8988T (cell line): ENCODE data around the gene AGPAT4.

Source experiments
- DNase-seq: peaks from one replicate; pipeline ENCODE4 v3.0.0; 2011

AGPAT4 gene

DNA sequence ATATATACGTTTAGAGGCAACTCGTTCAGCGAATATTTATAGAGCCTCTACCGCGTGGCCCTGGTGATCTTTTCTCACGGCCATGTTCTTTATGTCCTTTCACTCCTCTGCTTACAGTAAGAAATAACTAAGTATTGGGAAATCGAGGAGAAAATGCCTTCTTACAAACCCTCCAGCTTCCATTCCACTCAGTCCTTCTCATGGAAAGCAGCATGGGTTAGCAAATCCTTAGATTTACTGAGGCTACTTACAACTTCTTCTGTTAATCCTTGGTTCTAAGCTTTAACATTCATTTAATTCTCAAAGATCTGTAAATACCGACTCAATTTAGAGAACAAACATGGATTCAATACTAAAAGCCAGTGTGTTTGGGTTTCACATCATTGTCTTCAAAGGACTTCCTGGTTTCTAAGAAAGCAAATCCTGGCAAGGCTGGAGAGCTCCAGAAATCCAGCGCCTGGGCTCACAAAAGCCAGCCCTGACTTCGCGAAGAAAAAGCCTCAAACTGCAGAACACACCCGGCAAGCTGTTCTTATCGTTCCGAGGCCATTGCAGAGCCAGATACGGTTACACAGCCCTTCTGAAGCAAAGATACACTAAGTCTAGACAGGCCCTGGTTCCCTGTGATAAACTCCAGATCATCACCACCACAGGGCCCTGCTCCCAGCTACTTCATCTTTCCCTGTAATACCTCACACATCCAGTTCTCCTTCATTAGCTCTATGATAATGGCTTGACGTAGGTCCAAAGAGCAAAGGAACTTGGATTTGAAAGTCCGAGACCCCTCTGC lies 19.2 kb downstream of the AGPAT4 start:
- no peak for DNase-seq

GRCh38 chr6:161254126-161254463 lies 19.8 kb downstream of the AGPAT4 start:
- no peak for DNase-seq

DNA sequence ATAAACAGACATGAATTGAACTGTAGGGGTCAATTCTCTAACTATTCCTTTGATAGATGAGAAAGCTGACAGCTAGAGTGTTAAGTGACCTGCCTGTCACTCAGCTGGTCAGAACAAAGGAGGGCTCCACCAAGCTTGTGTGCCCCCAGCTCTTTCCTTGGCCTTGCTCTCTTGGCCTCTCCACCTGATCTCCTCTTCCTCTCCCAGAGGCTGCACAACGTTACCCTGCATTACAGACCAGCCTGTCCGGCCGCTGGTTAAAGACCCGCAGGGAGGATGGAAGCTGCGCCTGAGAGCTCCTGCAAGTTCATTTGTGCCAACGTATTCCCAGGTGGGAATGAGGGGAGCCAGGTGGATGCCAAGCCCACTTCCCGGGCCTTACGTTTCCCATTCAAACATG lies 22.5 kb downstream of the AGPAT4 start:
- no peak for DNase-seq

- no peak for DNase-seq
These were observed 24.5 kb downstream of the AGPAT4 start for GRCh38 chr6:161249327-161249726.

GRCh38 chr6:161246725-161247124 lies 27.1 kb downstream of the AGPAT4 start:
- no peak for DNase-seq

GRCh38 chr6:161245363-161245762 lies 28.5 kb downstream of the AGPAT4 start:
- DNase-seq, result no peak

DNA sequence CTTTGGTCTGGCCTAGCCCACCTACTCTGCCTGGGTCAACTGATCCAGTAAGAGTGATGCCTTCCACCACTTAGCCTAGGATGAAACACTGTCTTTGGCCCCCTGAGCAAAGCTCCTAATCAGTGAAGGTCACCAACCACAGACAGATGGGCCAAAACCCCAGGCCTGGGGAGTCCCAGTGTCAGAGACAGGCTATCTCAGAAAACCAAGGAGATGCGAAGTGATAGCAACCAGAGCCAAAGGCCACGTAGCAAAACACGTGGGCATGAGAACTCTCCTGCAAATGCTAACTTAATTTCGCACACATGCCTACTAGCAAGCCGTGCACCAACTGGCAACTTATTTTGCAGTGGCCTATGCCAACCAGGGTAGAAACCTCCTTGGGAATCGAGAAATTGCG lies 29.1 kb downstream of the AGPAT4 start:
- no peak for DNase-seq

- DNase-seq, result no peak
These were observed 30.8 kb downstream of the AGPAT4 start for GRCh38 chr6:161242779-161243693.

DNA sequence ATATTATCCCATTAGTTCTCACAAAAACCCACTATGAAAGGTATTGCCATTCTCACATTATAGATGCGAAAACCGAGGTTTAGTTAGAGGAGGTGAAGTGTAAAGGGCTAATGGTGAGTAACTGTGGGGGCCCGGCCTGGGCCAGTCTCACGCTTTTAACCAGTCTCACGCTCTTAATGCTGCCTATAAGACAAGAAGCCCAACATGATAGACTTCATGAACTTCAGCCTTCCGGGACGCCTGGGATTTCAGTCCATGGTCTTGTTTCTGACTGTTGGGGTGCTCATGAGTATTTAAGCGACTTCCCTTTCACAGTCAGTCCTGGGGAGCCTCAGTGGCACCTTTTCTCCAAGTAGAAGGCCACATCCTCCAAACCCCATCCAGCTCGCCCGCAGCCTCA lies 31.7 kb downstream of the AGPAT4 start:
- DNase-seq, result no peak

GRCh38 chr6:161239001-161239400 lies 34.9 kb downstream of the AGPAT4 start:
- no peak for DNase-seq

DNA sequence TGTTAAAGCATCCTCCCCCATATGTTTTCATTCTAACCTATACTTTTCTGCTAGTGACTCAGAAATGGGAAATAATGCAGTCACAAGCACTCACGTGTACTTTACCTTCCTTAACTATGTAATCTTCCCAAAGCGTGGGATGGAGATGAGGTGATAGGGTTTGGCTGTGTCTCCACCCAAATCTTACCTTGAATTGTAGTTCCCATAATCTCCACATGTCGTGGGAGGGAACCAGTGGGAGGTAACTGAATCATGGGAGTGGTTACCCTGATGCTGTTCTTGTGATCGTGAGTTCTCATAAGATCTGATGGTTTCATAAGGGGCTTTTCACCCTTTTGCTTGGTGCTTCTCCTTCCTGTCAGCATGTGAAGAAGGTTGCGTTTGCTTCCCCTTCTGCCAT lies 35.4 kb downstream of the AGPAT4 start:
- no peak for DNase-seq

GRCh38 chr6:161238081-161238480 lies 35.8 kb downstream of the AGPAT4 start:
- DNase-seq, result no peak

DNA sequence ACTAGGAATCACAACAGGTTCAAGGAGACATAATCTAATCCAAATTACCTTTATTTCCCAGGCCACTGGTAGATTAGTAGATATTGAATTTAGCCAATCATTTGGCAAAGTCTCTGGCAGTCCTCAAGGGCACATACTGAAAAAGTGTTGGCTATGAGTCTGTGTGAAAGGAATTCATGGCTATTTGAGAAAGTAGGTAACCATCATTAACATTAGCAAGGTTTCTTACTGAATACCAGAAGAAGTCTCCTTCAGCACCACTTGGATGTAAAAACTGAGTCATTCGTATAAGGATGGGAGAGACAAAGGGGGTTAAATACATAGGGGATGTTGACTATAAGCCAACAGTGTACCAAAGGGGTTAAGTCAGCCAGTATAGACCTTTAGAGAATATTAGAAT lies 36.7 kb downstream of the AGPAT4 start:
- no peak for DNase-seq

- no peak for DNase-seq
These were observed 37.9 kb downstream of the AGPAT4 start for GRCh38 chr6:161235776-161236633.

DNA sequence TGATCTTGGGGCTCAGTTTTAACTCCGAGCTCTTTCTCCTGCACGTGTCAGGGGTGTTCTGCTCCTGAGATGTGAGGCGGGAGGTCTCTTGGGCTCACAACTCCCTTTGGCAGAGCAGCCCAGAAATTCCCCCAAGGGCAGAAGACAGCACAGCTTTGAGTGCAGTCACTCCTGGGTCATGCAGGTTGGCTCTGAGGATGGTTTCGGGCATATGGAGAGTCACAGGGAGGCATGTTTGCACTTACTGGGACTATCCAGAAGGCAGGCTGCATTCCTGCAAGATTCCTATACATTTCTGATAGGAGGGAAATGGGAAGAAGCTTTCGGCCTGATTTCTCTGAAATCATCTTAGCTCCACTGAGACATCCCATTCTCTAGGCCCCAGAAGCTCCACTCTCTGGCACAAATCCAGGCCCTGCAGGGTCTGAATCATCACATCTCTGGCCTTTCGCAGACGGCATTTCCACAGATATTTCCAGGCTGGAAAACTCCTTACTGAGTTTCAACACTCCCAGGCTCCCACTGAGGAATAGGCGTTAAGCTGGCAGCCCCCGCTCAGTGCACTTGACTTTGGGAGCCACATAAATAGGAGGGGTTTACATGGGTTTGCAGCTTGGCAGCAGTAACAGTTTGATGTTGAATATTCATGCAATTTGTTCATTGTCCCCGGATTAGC lies 39.7 kb downstream of the AGPAT4 start:
- no peak for DNase-seq

DNA sequence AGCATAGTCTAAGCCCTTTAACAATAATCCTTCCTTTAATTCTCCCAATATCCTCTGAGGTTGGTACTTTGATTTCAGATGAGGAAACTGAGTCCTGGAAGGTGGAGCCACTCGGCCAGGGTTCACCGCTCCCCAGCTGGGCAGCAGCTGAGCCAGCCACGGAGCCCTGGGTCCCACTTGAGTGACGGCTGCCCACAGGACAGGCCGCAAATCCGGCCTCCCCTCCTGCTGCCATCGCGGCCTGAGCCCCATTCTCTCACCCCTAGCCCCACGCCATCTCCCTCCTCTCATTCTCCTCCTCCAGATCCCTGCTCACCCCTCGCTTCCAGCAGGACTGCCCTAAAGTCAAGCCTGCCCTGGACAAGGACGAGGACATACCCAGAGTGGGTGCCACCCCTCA lies 41.4 kb downstream of the AGPAT4 start:
- DNase-seq, result no peak

GRCh38 chr6:161232010-161232409 lies 41.9 kb downstream of the AGPAT4 start:
- no peak for DNase-seq

DNA sequence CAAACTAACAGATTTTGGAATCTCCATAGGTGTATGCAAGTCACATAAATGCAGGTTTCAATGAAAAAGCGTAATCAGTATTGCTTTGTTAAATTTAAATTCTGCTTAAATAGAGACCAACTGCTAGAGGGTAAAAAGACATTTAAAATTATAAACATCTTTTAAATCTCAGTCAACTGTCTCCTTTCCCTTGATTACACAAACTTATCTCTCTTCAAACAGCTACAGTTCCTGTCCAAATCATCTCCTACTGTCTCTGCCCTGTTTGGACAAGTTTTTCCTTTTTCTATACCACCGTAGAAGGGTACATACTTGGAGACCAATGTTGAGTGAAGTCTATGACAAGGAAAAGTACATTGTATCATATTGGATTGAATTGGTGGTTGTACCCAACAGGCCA lies 43.5 kb downstream of the AGPAT4 start:
- no peak for DNase-seq

DNA sequence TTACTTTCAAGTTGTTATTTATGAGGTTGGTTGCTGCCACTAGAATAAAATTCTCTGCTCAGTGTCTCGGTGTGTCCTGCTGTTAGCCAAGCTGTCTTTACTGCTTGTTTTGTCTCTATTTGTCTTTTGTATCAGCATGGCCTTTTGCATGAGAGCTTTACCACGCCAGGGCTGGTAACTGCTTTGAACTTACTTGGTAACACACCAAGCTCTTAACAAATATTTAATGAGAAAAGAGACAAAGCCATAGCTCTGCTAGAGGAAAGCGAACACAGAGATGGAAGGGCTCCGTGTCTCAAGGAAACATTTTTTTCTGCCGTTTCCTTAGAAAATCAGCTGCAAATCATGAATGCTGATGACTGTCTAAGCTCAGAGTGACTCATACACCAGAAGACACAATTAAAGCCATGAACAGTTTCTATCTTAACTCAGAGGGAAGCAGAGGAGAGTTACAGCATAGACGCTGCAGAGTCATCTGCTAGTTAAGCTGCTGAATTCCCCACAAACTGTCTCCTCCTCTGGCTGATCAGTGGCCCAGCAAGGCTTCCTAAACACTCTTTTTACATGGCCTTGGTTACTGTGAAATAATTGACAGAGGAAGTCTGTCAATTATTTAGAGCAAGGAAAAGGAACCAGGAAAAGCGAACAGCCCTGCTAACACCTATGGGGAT lies 44.8 kb downstream of the AGPAT4 start:
- DNase-seq, result no peak

GRCh38 chr6:161228096-161228495 lies 45.8 kb downstream of the AGPAT4 start:
- no peak for DNase-seq

- DNase-seq, result no peak
These were observed 46.6 kb downstream of the AGPAT4 start for GRCh38 chr6:161227004-161227960.
